Upper lobe of left lung (tissue), 4 donors: ENCODE results near the gene PARP16.

Experiments
- EP300 ChIP-seq, 4 donors: sonication (generic); formaldehyde crosslinking; IDR thresholded peaks; one replicate each; pipeline ENCODE4 v1.5.1; 2017; ENCODE audit warnings: antibody characterized with exemption in 4 of 4, control low read depth in 2 of 4
- POLR2A ChIP-seq, 4 donors: fragments of 450-650 bp; IDR thresholded peaks; one replicate each; pipeline ENCODE4 v1.5.1; 2016 to 2017; ENCODE audit warnings: antibody characterized with exemption in 4 of 4, mild to moderate bottlenecking in 2 of 4
- TF ChIP-seq, protein P1 (sequence below), 6 experiments: fragments of 450-650 bp in 4 of 6; fragments of 200-600 bp in 2 of 6; sonication (generic) in 2 of 6; IDR thresholded peaks; one replicate each; pipeline ENCODE4 v1.5.1; 2016 to 2019; ENCODE audit warnings: antibody characterized with exemption in 6 of 6

DNA sequence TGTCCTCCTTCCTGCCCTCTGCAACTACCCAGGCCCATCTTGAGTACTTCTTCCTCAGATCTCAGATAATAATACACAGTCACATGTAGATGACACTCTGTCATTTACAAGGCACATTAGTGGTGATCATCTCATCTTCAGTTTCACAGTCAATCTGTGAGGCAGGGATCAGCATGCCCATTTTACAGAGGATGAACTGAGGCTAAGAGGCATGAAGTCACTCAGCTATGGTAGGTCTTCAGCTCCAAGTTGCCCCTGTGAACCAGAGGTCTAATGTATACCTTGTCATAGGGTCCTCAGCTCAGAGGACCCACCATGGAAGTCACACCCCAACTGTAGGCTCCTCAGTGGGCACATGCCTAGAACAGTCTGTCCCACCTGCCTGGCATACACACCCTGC is 71.2 kb downstream of the PARP16 start:
- TF ChIP-seq, protein P1, sequence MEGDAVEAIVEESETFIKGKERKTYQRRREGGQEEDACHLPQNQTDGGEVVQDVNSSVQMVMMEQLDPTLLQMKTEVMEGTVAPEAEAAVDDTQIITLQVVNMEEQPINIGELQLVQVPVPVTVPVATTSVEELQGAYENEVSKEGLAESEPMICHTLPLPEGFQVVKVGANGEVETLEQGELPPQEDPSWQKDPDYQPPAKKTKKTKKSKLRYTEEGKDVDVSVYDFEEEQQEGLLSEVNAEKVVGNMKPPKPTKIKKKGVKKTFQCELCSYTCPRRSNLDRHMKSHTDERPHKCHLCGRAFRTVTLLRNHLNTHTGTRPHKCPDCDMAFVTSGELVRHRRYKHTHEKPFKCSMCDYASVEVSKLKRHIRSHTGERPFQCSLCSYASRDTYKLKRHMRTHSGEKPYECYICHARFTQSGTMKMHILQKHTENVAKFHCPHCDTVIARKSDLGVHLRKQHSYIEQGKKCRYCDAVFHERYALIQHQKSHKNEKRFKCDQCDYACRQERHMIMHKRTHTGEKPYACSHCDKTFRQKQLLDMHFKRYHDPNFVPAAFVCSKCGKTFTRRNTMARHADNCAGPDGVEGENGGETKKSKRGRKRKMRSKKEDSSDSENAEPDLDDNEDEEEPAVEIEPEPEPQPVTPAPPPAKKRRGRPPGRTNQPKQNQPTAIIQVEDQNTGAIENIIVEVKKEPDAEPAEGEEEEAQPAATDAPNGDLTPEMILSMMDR (IDR thresholded peaks at IDR 0.05), result no peak
- no peak for TF ChIP-seq POLR2A (IDR thresholded peaks at IDR 0.05)
- TF ChIP-seq EP300 (IDR thresholded peaks at IDR 0.05), result no peak
